Measurements from ENCODE around the gene PTPRN2. TPM values are rescaled to one million over a fixed set of nuclear protein-coding genes. Genes with fewer than 3 reads are reported as not detected.

Gene PTPRN2
- total RNA-seq, 2 experiments from 2014 or later, result 0.70 TPM; not detected in 1

DNA sequence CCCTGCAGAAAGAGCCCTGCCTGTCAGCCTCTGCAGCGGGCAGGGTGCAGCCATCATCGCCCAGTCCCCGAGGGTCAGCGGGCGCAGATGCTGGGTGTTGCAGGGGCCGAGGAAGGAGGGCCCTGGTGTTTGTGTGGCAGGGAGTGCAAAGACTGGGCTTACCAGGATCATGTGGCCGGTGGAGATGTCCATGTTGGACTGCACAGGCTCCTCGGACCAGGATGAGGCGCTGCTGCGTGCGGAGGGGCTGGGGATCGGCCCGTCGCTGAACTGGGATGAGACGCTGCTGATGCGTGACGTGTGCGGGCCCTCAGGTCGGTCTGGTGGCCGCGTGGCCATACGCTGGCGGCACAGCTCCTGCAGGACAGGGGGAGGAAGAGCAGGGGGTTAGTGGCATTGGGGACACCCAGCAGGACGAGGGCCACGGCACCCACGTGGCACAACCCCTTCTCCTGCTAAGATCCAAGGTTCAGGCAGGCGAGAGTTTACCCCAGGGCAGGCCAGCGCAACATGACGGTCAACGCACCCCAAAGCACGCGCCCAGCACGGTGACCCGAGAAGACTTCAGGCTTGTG is 931.3 kb downstream of the PTPRN2 start:
- Histone ChIP-seq H3K4me1 (ENCODE audit: insufficient read depth, low read length, poor library complexity, severe bottlenecking) (no peaks in the 10 kb centered on the region), H3K27ac (ENCODE audit: low read depth, low read length, poor library complexity, severe bottlenecking) (no peak overlapping the region), H3K4me3 (ENCODE audit: low read depth, low read length, poor library complexity, severe bottlenecking) (no peak overlapping the region), H2AFZ (ENCODE audit: low read length) (no peak overlapping the region), H3K9me2 (ENCODE audit: insufficient read depth, low read length) (no peaks in the 10 kb centered on the region), H3K79me2 (ENCODE audit: insufficient read depth, low read depth, low read length) (no peaks in the 10 kb centered on the region), H3K9me3 (ENCODE audit: low read length) (no peaks in the 10 kb centered on the region), H3K4me2 (ENCODE audit: low read length) (no peak overlapping the region), H4K20me1 (ENCODE audit: insufficient read depth, low read length) (no peaks in the 10 kb centered on the region), H3K36me3 (ENCODE audit: insufficient read depth, low read length) (no peaks in the 10 kb centered on the region)
- BruUV-seq (replicated peaks), result no TSS peak
- ChIA-PET CTCF (ENCODE audit: unreplicated experiment) (no interaction called here), POLR2A (no interaction called here)
- TF ChIP-seq, protein P1, sequence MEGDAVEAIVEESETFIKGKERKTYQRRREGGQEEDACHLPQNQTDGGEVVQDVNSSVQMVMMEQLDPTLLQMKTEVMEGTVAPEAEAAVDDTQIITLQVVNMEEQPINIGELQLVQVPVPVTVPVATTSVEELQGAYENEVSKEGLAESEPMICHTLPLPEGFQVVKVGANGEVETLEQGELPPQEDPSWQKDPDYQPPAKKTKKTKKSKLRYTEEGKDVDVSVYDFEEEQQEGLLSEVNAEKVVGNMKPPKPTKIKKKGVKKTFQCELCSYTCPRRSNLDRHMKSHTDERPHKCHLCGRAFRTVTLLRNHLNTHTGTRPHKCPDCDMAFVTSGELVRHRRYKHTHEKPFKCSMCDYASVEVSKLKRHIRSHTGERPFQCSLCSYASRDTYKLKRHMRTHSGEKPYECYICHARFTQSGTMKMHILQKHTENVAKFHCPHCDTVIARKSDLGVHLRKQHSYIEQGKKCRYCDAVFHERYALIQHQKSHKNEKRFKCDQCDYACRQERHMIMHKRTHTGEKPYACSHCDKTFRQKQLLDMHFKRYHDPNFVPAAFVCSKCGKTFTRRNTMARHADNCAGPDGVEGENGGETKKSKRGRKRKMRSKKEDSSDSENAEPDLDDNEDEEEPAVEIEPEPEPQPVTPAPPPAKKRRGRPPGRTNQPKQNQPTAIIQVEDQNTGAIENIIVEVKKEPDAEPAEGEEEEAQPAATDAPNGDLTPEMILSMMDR (conservative IDR thresholded peaks at IDR 0.05; ENCODE audit: low read length), result no peak
- TF ChIP-seq EZH2phosphoT487 (IDR thresholded peaks at IDR 0.05; ENCODE audit: borderline replicate concordance, low read depth, low read length), result no peak
- intact Hi-C loops (cut with micrococcal nuclease; ENCODE audit: unreplicated experiment), result no loop called here
- DNase-seq (ENCODE audit: low spot score), result no peak

DNA sequence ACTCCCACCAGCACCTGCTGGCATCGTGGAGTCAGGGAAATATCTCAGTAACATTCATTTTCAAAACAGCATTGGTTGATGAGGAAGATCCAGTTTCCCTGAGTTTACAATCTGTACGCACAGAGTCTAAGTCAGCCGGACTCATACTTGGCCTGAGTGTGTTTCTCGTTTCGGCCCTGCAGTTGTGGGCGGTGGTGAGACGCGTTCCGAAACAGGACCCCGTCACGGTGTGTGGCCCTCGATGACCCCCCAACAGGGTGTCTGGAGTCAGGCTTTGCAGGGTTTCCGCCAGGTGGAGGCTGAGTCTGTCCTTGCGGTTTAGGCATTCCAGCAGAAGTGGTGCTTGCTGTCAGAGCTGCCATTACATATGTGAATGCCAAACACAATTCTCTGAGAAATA is 933.3 kb downstream of the PTPRN2 start:
- Histone ChIP-seq H3K4me3 (ENCODE audit: low read depth, low read length, poor library complexity, severe bottlenecking) (no peak overlapping the region), H3K9me3 (ENCODE audit: low read length) (no peaks in the 10 kb centered on the region), H3K9me2 (ENCODE audit: insufficient read depth, low read length) (no peaks in the 10 kb centered on the region), H3K36me3 (ENCODE audit: insufficient read depth, low read length) (no peaks in the 10 kb centered on the region), H2AFZ (ENCODE audit: low read length) (no peak overlapping the region), H3K27ac (ENCODE audit: low read depth, low read length, poor library complexity, severe bottlenecking) (no peak overlapping the region), H3K4me1 (ENCODE audit: insufficient read depth, low read length, poor library complexity, severe bottlenecking) (no peaks in the 10 kb centered on the region), H3K4me2 (ENCODE audit: low read length) (no peak overlapping the region), H4K20me1 (ENCODE audit: insufficient read depth, low read length) (no peaks in the 10 kb centered on the region), H3K79me2 (ENCODE audit: insufficient read depth, low read depth, low read length) (no peaks in the 10 kb centered on the region)
- ChIA-PET CTCF (ENCODE audit: unreplicated experiment) (no interaction called here), POLR2A (no interaction called here)
- BruUV-seq (replicated peaks), result no TSS peak
- TF ChIP-seq, protein P1 (conservative IDR thresholded peaks at IDR 0.05; ENCODE audit: low read length), result no peak
- TF ChIP-seq EZH2phosphoT487 (IDR thresholded peaks at IDR 0.05; ENCODE audit: borderline replicate concordance, low read depth, low read length), result no peak
- intact Hi-C loops (cut with micrococcal nuclease; ENCODE audit: unreplicated experiment), result no loop called here
- DNase-seq (ENCODE audit: low spot score), result no peak

DNA sequence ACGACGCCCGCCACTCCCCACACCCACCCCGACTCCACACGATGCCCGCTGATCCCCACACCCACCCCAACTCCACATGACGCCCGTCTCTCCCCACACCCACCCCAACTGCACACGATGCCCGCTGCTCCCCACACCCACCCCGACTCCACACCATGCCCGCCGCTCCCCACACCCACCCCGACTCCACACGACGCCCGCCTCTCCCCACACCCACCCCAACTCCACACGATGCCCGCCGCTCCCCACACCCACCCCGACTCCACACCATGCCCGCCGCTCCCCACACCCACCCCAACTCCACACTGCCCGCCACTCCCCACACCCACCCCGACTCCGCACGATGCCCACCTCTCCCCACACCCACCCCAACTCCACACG is 933.8 kb downstream of the PTPRN2 start:
- no peaks in the 10 kb centered on the region for H4K20me1 ChIP-seq (ENCODE audit: insufficient read depth, low read length)
- H3K4me1 ChIP-seq (ENCODE audit: insufficient read depth, low read length, poor library complexity, severe bottlenecking), result no peaks in the 10 kb centered on the region
- no TSS peak for BruUV-seq (replicated peaks)
- DNase-seq (ENCODE audit: low spot score), result no peak
- no peaks in the 10 kb centered on the region for H3K9me3 ChIP-seq (ENCODE audit: low read length)
- H3K9me2 ChIP-seq (ENCODE audit: insufficient read depth, low read length), result no peaks in the 10 kb centered on the region
- H3K79me2 ChIP-seq (ENCODE audit: insufficient read depth, low read depth, low read length), result no peaks in the 10 kb centered on the region
- no peak overlapping the region for H3K27ac ChIP-seq (ENCODE audit: low read depth, low read length, poor library complexity, severe bottlenecking)
- H3K4me3 ChIP-seq (ENCODE audit: low read depth, low read length, poor library complexity, severe bottlenecking), result no peak overlapping the region
- ChIA-PET CTCF (ENCODE audit: unreplicated experiment) (interaction anchor here (0.7 kb wide), 1 partner anchor 219 kb away, joined by 3 read pairs; no protein-coding TSS in a partner anchor), POLR2A (no interaction called here)
- intact Hi-C loops (cut with micrococcal nuclease; ENCODE audit: unreplicated experiment), result no loop called here
- no peak overlapping the region for H2AFZ ChIP-seq (ENCODE audit: low read length)
- H3K4me2 ChIP-seq (ENCODE audit: low read length), result no peak overlapping the region
- TF ChIP-seq EZH2phosphoT487 (IDR thresholded peaks at IDR 0.05; ENCODE audit: borderline replicate concordance, low read depth, low read length), result no peak
- TF ChIP-seq, protein P1 (conservative IDR thresholded peaks at IDR 0.05; ENCODE audit: low read length), result no peak
- no peaks in the 10 kb centered on the region for H3K36me3 ChIP-seq (ENCODE audit: insufficient read depth, low read length)

Data from OCI-LY7 (cell line).